ENCODE results near the gene FBXO34.

- TF ChIP-seq CTCF (IDR thresholded peaks at IDR 0.05) (no peak), POLR2A (IDR thresholded peaks at IDR 0.05) (no peak), EP300 (IDR thresholded peaks at IDR 0.05) (no peak), POLR2AphosphoS5 (IDR thresholded peaks at IDR 0.05) (no peak)
Measured at GRCh38 chr14:55317542-55318306, 46.5 kb downstream of the FBXO34 start.

All from suprapubic skin (tissue), 4 donors.